Neural cell (in vitro differentiated cells): Measurements from ENCODE around the gene CCDC136.

ENCODE experiments used
- CTCF ChIP-seq: fragments of 450-650 bp; IDR thresholded peaks from 2 replicates; pipeline ENCODE4 v1.5.1; 2014; ENCODE audit warnings: antibody characterized with exemption, mild to moderate bottlenecking, moderate library complexity; ENCODE audit not compliant: poor library complexity, severe bottlenecking
- EP300 ChIP-seq: fragments of 450-650 bp; conservative IDR thresholded peaks from 2 replicates; pipeline ENCODE4 v1.6.1; 2014; ENCODE audit warnings: antibody characterized with exemption, mild to moderate bottlenecking, moderate library complexity; ENCODE audit not compliant: poor library complexity, severe bottlenecking
- EZH2 ChIP-seq: fragments of 200-600, 300-800 bp; shearing (Covaris generic), sonication (generic); IDR thresholded peaks from 2 replicates; pipeline ENCODE4 v1.6.1; 2014; ENCODE audit warnings: antibody characterized with exemption, low read length, borderline replicate concordance, mild to moderate bottlenecking; ENCODE audit not compliant: insufficient read depth, poor library complexity, severe bottlenecking
- MXI1 ChIP-seq: fragments of 450-650 bp; conservative IDR thresholded peaks from 2 replicates; pipeline ENCODE4 v1.6.1; 2014; ENCODE audit warnings: antibody characterized with exemption, mild to moderate bottlenecking; ENCODE audit not compliant: poor library complexity, severe bottlenecking
- POLR2AphosphoS5 ChIP-seq: IDR thresholded peaks from 2 replicates; pipeline ENCODE4 v1.6.1; 2012
- RAD21 ChIP-seq: fragments of 450-650 bp; conservative IDR thresholded peaks from 2 replicates; pipeline ENCODE4 v1.6.1; 2014; ENCODE audit warnings: antibody characterized with exemption, mild to moderate bottlenecking, moderate library complexity
- REST ChIP-seq: IDR thresholded peaks from 2 replicates; pipeline ENCODE4 v1.6.1; 2012; ENCODE audit warnings: borderline replicate concordance
- SMC3 ChIP-seq: fragments of 450-650 bp; conservative IDR thresholded peaks from 2 replicates; pipeline ENCODE4 v1.6.1; 2014; ENCODE audit warnings: antibody characterized with exemption, mild to moderate bottlenecking, moderate library complexity; ENCODE audit not compliant: poor library complexity
- TAF1 ChIP-seq: IDR thresholded peaks from 2 replicates; pipeline ENCODE4 v1.6.1; 2012; ENCODE audit warnings: low read depth

GRCh38 chr7:128812514-128813168 is 20.9 kb downstream of the CCDC136 start:
- TF ChIP-seq CTCF (no peak), SMC3 (no peak), EZH2 (no peak), REST (no peak), TAF1 (no peak), EP300 (no peak), POLR2AphosphoS5 (no peak), RAD21 (no peak), MXI1 (no peak)
